CD14-positive monocyte (primary cell): ENCODE measurements around the gene COX7A2L. TPM values are rescaled to one million over a fixed set of nuclear protein-coding genes. Genes with fewer than 3 reads are reported as not detected.
"Not testable (repeated sequence)": the region's sequence is repeated elsewhere in the genome, so short reads cannot be mapped to it uniquely, and the experiment has no call there.

Experiments used
- DNase-seq, 3 donors: peaks; one replicate each; pipeline ENCODE4 v3.0.0-alpha.2; 2011 to 2022
- H2AFZ ChIP-seq: 2 replicates; pipeline ENCODE4 v1.6.0; 2012; ENCODE audit warnings: mild to moderate bottlenecking, low read depth, low read length, inconsistent platforms; ENCODE audit not compliant: insufficient read depth, poor library complexity, severe bottlenecking
- H3K27ac ChIP-seq, 2 donors: 1 replicate in 1 of 2; 2 replicates in 1 of 2; pipeline ENCODE4 v1.5.1; 2012 to 2013; ENCODE audit warnings: low read length in 2 of 2, control low read depth in 1 of 2, inconsistent platforms in 1 of 2, low read depth in 1 of 2, mild to moderate bottlenecking in 1 of 2
- H3K27me3 ChIP-seq, 2 donors: one replicate each; pipeline versions ENCODE4 v1.6.0 to v1.6.1; 2011 to 2013; ENCODE audit warnings: low read length in 2 of 2; ENCODE audit not compliant: control insufficient read depth in 2 of 2, insufficient read depth in 2 of 2
- H3K36me3 ChIP-seq, 2 donors: replicated peaks in 1 of 2; 1 replicate in 1 of 2; 2 replicates in 1 of 2; pipeline versions ENCODE4 v1.5.1 to v1.6.1; 2012 to 2013; ENCODE audit warnings: low read length in 2 of 2, control low read depth in 1 of 2, inconsistent platforms in 1 of 2, mild to moderate bottlenecking in 1 of 2; ENCODE audit not compliant: insufficient read depth in 2 of 2, control insufficient read depth in 1 of 2
- H3K4me1 ChIP-seq, 2 donors: 1 replicate in 1 of 2; 2 replicates in 1 of 2; pipeline versions ENCODE4 v1.5.1 to v1.6.1; 2012 to 2013; ENCODE audit warnings: low read length in 2 of 2, control low read depth in 1 of 2, inconsistent platforms in 1 of 2, mild to moderate bottlenecking in 1 of 2, moderate library complexity in 1 of 2; ENCODE audit not compliant: insufficient read depth in 2 of 2, control insufficient read depth in 1 of 2
- H3K4me2 ChIP-seq: replicated peaks from 2 replicates; pipeline ENCODE3; 2012; ENCODE audit warnings: low read length, moderate library complexity, mild to moderate bottlenecking; ENCODE audit not compliant: poor library complexity, severe bottlenecking; ENCODE audit errors: extremely low read depth
- H3K4me3 ChIP-seq, 3 experiments: fragments of 200-600 bp in 1 of 3; sonication (generic) in 1 of 3; replicated peaks in 1 of 3; 1 replicate in 2 of 3; 2 replicates in 1 of 3; pipeline ENCODE4 v1.5.1; 2011 to 2013; ENCODE audit warnings: low read length in 3 of 3, mild to moderate bottlenecking in 3 of 3, control low read depth in 2 of 3, low read depth in 2 of 3, inconsistent platforms in 1 of 3, moderate library complexity in 1 of 3
- H3K79me2 ChIP-seq: 2 replicates; pipeline ENCODE4 v1.6.0; 2012; ENCODE audit warnings: mild to moderate bottlenecking, control low read depth, inconsistent platforms, low read length, moderate library complexity; ENCODE audit not compliant: insufficient read depth
- H3K9ac ChIP-seq: 2 replicates; pipeline ENCODE4 v1.6.0; 2017; ENCODE audit warnings: low read length, mild to moderate bottlenecking; ENCODE audit not compliant: insufficient read depth, poor library complexity, severe bottlenecking
- H3K9me3 ChIP-seq, 2 donors: replicated peaks in 1 of 2; 1 replicate in 1 of 2; 2 replicates in 1 of 2; pipeline versions ENCODE4 v1.5.1 to v1.6.1; 2012 to 2013; ENCODE audit warnings: low read length in 2 of 2, control low read depth in 1 of 2; ENCODE audit not compliant: control insufficient read depth in 1 of 2, insufficient read depth in 1 of 2
- H4K20me1 ChIP-seq: 2 replicates; pipeline ENCODE4 v1.6.0; 2012; ENCODE audit warnings: mild to moderate bottlenecking, low read length, control low read depth, moderate library complexity; ENCODE audit not compliant: insufficient read depth
- H3K27ac Mint-ChIP-seq, 7 donors: one replicate each; pipeline ENCODE4 v1.8.0; 2020; ENCODE audit warnings: mild to moderate bottlenecking in 7 of 7, mixed read lengths in 7 of 7, moderate library complexity in 6 of 7, inconsistent platforms in 2 of 7
- H3K27me3 Mint-ChIP-seq, 3 donors: one replicate each; pipeline ENCODE4 v1.8.0; 2021 to 2022; ENCODE audit warnings: low read depth in 3 of 3, mild to moderate bottlenecking in 3 of 3, mixed read lengths in 3 of 3, moderate library complexity in 3 of 3, inconsistent platforms in 1 of 3
- H3K36me3 Mint-ChIP-seq, 2 donors: one replicate each; pipeline ENCODE4 v1.8.0; 2020; ENCODE audit warnings: mixed read lengths in 2 of 2, inconsistent platforms in 1 of 2, mild to moderate bottlenecking in 1 of 2
- H3K4me1 Mint-ChIP-seq: one replicate; pipeline ENCODE4 v1.8.0; 2020; ENCODE audit warnings: mild to moderate bottlenecking, mixed read lengths
- H3K4me3 Mint-ChIP-seq, 2 donors: one replicate each; pipeline ENCODE4 v1.8.0; 2020; ENCODE audit warnings: mild to moderate bottlenecking in 2 of 2, mixed read lengths in 2 of 2, moderate library complexity in 1 of 2
- H3K9me3 Mint-ChIP-seq, 7 donors: one replicate each; pipeline ENCODE4 v1.8.0; 2020 to 2022; ENCODE audit warnings: mixed read lengths in 7 of 7, mild to moderate bottlenecking in 6 of 7, moderate library complexity in 6 of 7, inconsistent platforms in 2 of 7
- WGBS: methylation state at CpG from one replicate; pipeline ENCODE4 v1.1.5; 2013; ENCODE audit warnings: missing lambda C conversion rate; ENCODE audit not compliant: insufficient coverage; 5-methylcytosine and 5-hydroxymethylcytosine counted together
- intact Hi-C, 2 donors: fragments of 100-400 bp; cut with micrococcal nuclease; formaldehyde crosslinking; loops; one replicate each; pipeline versions ENCODE4 v1.15.0 to v1.15.1; 2023
- polyA plus RNA-seq, 3 donors: library from polyadenylated mRNA; depleted of rRNA in 1 of 3; unstranded in 2 of 3; stranded (reverse) in 1 of 3; fragments of 300-500 nt in 2 of 3; fragments of >200 nt in 1 of 3; fragmentation: Illumina TruSeq in 2 of 3; gene quantifications; 1 replicate in 2 of 3; 2 replicates in 1 of 3; pipeline ENCODE4 v1.2.3, GENCODE V29; 2012 to 2021
- TF ChIP-seq, protein P1 (sequence below): fragments of 200-600 bp; IDR thresholded peaks from one replicate; pipeline ENCODE4 v1.8.0; 2022; ENCODE audit warnings: antibody characterized with exemption, mild to moderate bottlenecking

Gene COX7A2L
- polyA plus RNA-seq, 3 donors: 63.6 to 153 (median 144) TPM

DNA sequence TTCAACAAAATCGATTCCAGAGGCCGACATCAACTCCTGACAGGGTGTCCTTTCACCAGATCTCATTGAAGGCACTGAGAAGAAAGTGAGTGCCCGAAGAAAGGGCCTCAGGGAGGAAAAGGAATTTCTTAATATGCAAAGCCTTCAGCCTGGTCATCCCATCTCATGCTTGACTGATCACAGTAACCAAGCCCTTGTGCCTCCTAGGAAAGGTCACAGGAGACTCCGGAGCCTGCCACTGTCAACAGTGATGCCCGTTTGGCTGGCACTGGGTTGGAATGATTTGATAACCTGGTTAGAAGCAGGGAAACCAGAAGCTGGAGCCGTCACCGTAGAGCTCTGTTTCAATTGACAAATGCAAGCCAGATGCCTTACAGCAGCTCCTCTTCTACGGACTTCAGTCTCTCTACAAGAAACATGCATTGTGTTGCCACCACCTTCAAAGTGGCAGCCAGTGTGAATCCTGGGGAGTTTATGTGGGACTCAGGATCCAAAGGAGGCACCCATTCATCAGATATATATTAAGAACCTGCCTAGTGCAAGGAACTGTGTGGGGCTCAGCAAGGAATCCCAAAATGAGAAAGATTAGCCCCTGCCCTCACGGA lies 24.6 kb downstream of the COX7A2L start:
- Mint-ChIP-seq H3K27ac (no peak overlapping the region), H3K4me1 (no peaks in the 10 kb centered on the region), H3K9me3 (peaks cover 0 to 13% (median 0%) of the 10 kb centered on the region in 7 donors), H3K4me3 (no peak overlapping the region), H3K27me3 (peaks cover 0 to 3% (median 0%) of the 10 kb centered on the region in 3 donors), H3K36me3 (peaks cover 72 to 85% of the 10 kb centered on the region in 2 donors)
- Histone ChIP-seq H2AFZ (no peak overlapping the region), H3K4me3 (no peak overlapping the region), H3K36me3 (peaks cover 30 to 98% of the 10 kb centered on the region in 2 donors), H3K27ac (no peak overlapping the region), H4K20me1 (peaks cover 33% of the 10 kb centered on the region), H3K9ac (no peak overlapping the region), H3K4me1 (no peaks in the 10 kb centered on the region), H3K4me2 (no peak overlapping the region), H3K27me3 (no peaks in the 10 kb centered on the region), H3K79me2 (peaks cover 4% of the 10 kb centered on the region), H3K9me3 (no peaks in the 10 kb centered on the region)
- no peak for DNase-seq
- TF ChIP-seq, protein P1, sequence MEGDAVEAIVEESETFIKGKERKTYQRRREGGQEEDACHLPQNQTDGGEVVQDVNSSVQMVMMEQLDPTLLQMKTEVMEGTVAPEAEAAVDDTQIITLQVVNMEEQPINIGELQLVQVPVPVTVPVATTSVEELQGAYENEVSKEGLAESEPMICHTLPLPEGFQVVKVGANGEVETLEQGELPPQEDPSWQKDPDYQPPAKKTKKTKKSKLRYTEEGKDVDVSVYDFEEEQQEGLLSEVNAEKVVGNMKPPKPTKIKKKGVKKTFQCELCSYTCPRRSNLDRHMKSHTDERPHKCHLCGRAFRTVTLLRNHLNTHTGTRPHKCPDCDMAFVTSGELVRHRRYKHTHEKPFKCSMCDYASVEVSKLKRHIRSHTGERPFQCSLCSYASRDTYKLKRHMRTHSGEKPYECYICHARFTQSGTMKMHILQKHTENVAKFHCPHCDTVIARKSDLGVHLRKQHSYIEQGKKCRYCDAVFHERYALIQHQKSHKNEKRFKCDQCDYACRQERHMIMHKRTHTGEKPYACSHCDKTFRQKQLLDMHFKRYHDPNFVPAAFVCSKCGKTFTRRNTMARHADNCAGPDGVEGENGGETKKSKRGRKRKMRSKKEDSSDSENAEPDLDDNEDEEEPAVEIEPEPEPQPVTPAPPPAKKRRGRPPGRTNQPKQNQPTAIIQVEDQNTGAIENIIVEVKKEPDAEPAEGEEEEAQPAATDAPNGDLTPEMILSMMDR: no peak
- 98% methylated on average over 6 of the region's 9 CpGs for WGBS
- intact Hi-C loops: no loop called here

DNA sequence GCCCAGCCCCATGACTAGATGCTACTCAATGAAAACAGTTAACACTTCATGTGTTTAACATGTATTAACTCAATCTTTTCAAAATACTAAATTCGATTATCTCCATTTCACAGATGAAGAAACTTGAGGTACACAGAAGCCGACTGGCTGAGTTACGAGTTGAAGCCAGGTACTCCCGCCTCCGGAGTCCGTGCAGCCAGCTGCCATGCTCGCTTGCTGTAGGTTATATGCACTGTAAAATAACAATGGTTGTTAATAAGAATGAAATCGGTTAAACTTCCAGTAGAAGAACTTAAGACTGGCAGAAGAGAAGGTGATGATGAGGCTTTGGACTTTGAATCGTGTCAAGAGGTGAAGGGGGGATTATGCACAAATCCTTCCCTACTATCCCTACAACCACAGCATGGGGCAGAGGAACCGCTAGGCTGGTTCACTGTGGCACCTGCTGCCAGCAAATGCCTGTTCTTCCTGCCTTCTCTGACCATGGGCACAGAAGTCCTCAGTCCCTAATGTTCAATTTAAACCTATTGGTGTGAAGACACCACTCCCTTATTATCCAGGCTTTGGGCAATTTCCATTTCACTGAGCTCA lies 25.4 kb downstream of the COX7A2L start:
- Mint-ChIP-seq H3K4me1 (no peaks in the 10 kb centered on the region), H3K36me3 (peaks cover 75 to 82% of the 10 kb centered on the region in 2 donors), H3K4me3 (no peak overlapping the region), H3K27ac (peak overlapping the region in 2 of 7 donors; percentile 12 to 44), H3K9me3 (peaks cover 0 to 11% (median 0%) of the 10 kb centered on the region in 7 donors), H3K27me3 (peaks cover 0 to 3% (median 0%) of the 10 kb centered on the region in 3 donors)
- H3K27me3 ChIP-seq: no peaks in the 10 kb centered on the region
- no peak overlapping the region for H3K4me2 ChIP-seq
- TF ChIP-seq, protein P1: no peak
- H3K9me3 ChIP-seq: no peaks in the 10 kb centered on the region
- no peaks in the 10 kb centered on the region for H3K4me1 ChIP-seq
- H3K79me2 ChIP-seq: peaks cover 4% of the 10 kb centered on the region
- no peak overlapping the region for H3K27ac ChIP-seq
- H3K9ac ChIP-seq: no peak overlapping the region
- 100% methylated on average over 6 of the region's 10 CpGs for WGBS
- DNase-seq: no peak
- no peak overlapping the region for H3K4me3 ChIP-seq
- intact Hi-C loops: no loop called here
- no peak overlapping the region for H2AFZ ChIP-seq
- H3K36me3 ChIP-seq: peaks cover 39 to 98% of the 10 kb centered on the region in 2 donors
- peaks cover 25% of the 10 kb centered on the region for H4K20me1 ChIP-seq

DNA sequence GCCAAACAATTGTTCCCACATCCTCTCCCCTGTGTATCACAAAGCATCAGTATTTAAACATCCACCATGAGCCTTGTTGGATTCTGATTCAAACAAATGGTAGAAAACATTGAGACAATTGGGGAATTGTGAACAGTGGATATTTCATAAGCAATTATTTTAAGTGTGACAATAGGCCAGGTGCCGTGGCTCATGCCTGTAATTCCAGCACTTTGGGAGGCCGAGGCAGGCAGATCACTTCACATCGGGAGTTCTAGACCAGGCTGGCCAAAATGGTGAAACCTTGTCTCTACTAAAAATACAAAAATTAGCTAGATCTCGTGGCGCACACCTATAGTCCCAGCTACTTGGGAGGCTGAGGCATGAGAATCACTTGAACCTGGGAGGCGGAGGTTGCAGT lies 26.2 kb downstream of the COX7A2L start:
- H3K4me3 ChIP-seq, H2AFZ ChIP-seq, H3K27me3 ChIP-seq, H3K27me3 Mint-ChIP-seq, H3K27ac ChIP-seq, DNase-seq, H3K4me1 ChIP-seq, H3K4me3 Mint-ChIP-seq, H3K9ac ChIP-seq, H3K9me3 Mint-ChIP-seq, H3K4me1 Mint-ChIP-seq, H3K79me2 ChIP-seq, H3K9me3 ChIP-seq, H3K4me2 ChIP-seq, intact Hi-C loops: not testable (repeated sequence)
- H3K36me3 Mint-ChIP-seq: peaks cover 74 to 82% of the 10 kb centered on the region in 2 donors
- H3K27ac Mint-ChIP-seq: peak overlapping the region in 2 of 7 donors; percentile 6 to 37
- Histone ChIP-seq H4K20me1 (peaks cover 18% of the 10 kb centered on the region), H3K36me3 (peaks cover 46 to 98% of the 10 kb centered on the region in 2 donors)
- 100% methylated on average over 5 of the region's 6 CpGs for WGBS
